ENCODE measurements around the gene CBX4. TPM values are rescaled to one million over a fixed set of nuclear protein-coding genes. Genes with fewer than 3 reads are reported as not detected.

CBX4 gene
- total and polyA plus RNA-seq, 2 of the 13 experiments (the other 11 are each of a cell fraction or from before 2014, with no cell fraction given) = 25.8 to 50.8 TPM

DNA sequence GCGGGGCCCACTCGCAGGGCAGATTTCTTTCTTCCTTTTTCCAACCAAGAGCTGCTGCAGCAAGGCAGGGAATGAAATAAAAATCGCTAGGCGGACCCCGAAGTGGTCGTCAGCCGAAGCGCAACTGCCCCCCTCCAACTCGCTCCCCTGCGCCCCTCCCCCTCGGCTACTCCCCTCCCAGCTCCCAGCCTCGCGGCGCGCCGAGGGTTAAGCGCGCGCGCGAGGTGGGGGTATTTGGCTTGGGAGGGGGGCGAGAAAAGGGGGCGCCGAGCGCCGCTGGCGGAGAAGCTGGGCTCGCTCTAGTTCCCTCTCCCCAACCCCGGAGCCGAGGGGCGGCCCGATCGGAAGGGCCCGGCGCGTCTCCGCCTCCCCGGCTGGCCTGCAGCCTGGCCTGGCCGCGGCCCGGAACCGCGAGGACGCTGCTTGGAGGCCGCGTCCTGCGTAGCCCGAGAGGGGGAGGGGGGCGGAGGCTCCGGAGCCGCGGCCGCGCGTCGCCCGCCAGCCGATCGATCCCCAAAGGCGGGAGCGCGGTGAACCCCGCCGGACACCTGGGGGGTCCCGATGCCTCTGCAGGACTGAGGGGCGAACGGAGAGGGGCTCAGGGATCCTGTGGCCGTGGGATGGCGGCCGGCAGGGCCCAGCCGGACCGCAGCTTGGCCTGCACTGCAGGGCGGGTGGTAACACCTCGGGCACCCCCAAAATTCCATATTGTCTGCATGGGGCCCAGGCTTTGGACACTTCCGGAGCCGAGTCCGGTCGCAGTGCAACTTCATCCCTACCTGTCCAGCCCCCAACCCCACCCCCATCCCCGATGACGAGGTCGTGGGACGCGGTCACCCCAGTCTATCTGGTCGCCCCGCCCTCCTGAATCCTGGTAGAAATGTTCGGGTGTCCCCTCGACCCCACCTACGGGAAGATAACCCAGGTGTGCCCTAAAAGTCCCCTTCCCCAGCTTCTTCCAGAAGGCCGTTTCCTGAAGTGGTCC lies 4.9 kb upstream of the CBX4 start (continued):
- TF ChIP-seq, protein P1, sequence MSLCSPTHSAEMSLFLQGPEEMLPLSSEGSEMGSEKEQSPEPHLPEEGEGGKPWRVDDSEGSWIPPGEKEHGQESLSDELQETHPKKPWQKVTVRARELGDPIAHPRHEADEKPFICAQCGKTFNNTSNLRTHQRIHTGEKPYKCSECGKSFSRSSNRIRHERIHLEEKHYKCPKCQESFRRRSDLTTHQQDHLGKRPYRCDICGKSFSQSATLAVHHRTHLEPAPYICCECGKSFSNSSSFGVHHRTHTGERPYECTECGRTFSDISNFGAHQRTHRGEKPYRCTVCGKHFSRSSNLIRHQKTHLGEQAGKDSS (CRISPR knock-in tag; IDR thresholded peaks at IDR 0.05; ENCODE audit: borderline replicate concordance, low read depth) = peak; percentile 79; the same call in 1 of the 2 replicates
- TF ChIP-seq GATA4 (IDR thresholded peaks at IDR 0.05; ENCODE audit: borderline replicate concordance, low read depth) = 0 out of 2 replicates have a peak, but pooled peaks have one; percentile 53
- TF ChIP-seq, protein P2, sequence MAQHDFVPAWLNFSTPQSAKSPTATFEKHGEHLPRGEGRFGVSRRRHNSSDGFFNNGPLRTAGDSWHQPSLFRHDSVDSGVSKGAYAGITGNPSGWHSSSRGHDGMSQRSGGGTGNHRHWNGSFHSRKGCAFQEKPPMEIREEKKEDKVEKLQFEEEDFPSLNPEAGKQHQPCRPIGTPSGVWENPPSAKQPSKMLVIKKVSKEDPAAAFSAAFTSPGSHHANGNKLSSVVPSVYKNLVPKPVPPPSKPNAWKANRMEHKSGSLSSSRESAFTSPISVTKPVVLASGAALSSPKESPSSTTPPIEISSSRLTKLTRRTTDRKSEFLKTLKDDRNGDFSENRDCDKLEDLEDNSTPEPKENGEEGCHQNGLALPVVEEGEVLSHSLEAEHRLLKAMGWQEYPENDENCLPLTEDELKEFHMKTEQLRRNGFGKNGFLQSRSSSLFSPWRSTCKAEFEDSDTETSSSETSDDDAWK (CRISPR knock-in tag; IDR thresholded peaks at IDR 0.05) = no peak
- TF ChIP-seq, protein P3, sequence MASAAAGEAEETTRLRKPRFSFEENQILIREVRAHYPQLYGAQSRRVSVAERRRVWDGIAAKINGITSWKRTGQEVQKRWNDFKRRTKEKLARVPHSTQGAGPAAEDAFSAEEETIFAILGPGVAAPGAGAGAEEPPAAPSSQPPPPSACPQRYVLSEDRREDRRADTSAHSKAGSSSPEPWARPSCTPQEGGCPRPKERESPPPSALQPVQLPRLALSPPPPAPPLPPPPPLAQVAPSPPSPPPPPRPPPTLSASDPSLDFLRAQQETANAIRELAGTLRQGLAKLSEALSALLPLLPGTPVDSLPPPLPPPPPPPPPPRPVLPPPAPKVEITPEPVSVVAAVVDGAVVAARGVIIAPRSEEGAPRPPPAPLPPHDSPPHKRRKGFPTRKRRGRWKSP (CRISPR knock-in tag; IDR thresholded peaks at IDR 0.05) = peak; percentile 58
- TF ChIP-seq MAFK (conservative IDR thresholded peaks at IDR 0.05 in 1 of 2, IDR thresholded peaks at IDR 0.05 in 1 of 2; ENCODE audit: low read length in 2 of 2) = no peak
- TF ChIP-seq ZNF235 (CRISPR knock-in tag; IDR thresholded peaks at IDR 0.05; ENCODE audit: borderline replicate concordance) = no peak
- TF ChIP-seq, protein P4, sequence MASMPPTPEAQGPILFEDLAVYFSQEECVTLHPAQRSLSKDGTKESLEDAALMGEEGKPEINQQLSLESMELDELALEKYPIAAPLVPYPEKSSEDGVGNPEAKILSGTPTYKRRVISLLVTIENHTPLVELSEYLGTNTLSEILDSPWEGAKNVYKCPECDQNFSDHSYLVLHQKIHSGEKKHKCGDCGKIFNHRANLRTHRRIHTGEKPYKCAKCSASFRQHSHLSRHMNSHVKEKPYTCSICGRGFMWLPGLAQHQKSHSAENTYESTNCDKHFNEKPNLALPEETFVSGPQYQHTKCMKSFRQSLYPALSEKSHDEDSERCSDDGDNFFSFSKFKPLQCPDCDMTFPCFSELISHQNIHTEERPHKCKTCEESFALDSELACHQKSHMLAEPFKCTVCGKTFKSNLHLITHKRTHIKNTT (CRISPR knock-in tag; IDR thresholded peaks at IDR 0.05) = no peak
- no peak for TF ChIP-seq MIXL1 (CRISPR knock-in tag; IDR thresholded peaks at IDR 0.05)
- peak; percentile 88 for TF ChIP-seq HOXA3 (CRISPR knock-in tag; IDR thresholded peaks at IDR 0.05)
- TF ChIP-seq KDM5B (CRISPR knock-in tag; IDR thresholded peaks at IDR 0.05; ENCODE audit: borderline replicate concordance) = peak; percentile 81
- TF ChIP-seq, protein P5, sequence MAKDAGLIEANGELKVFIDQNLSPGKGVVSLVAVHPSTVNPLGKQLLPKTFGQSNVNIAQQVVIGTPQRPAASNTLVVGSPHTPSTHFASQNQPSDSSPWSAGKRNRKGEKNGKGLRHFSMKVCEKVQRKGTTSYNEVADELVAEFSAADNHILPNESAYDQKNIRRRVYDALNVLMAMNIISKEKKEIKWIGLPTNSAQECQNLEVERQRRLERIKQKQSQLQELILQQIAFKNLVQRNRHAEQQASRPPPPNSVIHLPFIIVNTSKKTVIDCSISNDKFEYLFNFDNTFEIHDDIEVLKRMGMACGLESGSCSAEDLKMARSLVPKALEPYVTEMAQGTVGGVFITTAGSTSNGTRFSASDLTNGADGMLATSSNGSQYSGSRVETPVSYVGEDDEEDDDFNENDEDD (CRISPR knock-in tag; IDR thresholded peaks at IDR 0.05; ENCODE audit: borderline replicate concordance) = peak; percentile 85; the same call in 1 of the 2 replicates
- no peak for TF ChIP-seq ZNF737 (CRISPR knock-in tag; IDR thresholded peaks at IDR 0.05; ENCODE audit: borderline replicate concordance)
- no peak for TF ChIP-seq TAF15 (IDR thresholded peaks at IDR 0.05; ENCODE audit: low read depth, low read length, poor library complexity, severe bottlenecking)
- peak; percentile 81 for TF ChIP-seq ZSCAN20 (CRISPR knock-in tag; IDR thresholded peaks at IDR 0.05; ENCODE audit: borderline replicate concordance)
- TF ChIP-seq, protein P6, sequence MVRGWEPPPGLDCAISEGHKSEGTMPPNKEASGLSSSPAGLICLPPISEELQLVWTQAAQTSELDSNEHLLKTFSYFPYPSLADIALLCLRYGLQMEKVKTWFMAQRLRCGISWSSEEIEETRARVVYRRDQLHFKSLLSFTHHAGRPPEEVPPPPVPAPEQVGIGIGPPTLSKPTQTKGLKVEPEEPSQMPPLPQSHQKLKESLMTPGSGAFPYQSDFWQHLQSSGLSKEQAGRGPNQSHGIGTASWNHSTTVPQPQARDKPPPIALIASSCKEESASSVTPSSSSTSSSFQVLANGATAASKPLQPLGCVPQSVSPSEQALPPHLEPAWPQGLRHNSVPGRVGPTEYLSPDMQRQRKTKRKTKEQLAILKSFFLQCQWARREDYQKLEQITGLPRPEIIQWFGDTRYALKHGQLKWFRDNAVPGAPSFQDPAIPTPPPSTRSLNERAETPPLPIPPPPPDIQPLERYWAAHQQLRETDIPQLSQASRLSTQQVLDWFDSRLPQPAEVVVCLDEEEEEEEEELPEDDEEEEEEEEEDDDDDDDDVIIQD (CRISPR knock-in tag; IDR thresholded peaks at IDR 0.05; ENCODE audit: low read depth) = peak; percentile 6; the same call in 1 of the 2 replicates
- TF ChIP-seq ZBTB21 (CRISPR knock-in tag; IDR thresholded peaks at IDR 0.05) = no peak
- TF ChIP-seq, protein P7, sequence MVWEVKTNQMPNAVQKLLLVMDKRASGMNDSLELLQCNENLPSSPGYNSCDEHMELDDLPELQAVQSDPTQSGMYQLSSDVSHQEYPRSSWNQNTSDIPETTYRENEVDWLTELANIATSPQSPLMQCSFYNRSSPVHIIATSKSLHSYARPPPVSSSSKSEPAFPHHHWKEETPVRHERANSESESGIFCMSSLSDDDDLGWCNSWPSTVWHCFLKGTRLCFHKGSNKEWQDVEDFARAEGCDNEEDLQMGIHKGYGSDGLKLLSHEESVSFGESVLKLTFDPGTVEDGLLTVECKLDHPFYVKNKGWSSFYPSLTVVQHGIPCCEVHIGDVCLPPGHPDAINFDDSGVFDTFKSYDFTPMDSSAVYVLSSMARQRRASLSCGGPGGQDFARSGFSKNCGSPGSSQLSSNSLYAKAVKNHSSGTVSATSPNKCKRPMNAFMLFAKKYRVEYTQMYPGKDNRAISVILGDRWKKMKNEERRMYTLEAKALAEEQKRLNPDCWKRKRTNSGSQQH (CRISPR knock-in tag; IDR thresholded peaks at IDR 0.05; ENCODE audit: low read depth) = peak; percentile 83
- peak; percentile 60; the same call in 1 of the 2 replicates for TF ChIP-seq ZNF83 (CRISPR knock-in tag; IDR thresholded peaks at IDR 0.05; ENCODE audit: borderline replicate concordance)
- peak; percentile 92 for TF ChIP-seq ZBTB7B (CRISPR knock-in tag; IDR thresholded peaks at IDR 0.05)
